Stimulated activated CD8-positive, alpha-beta memory T cell treated with anti-CD3 and anti-CD28 coated beads, Interleukin-12 subunit alpha, Interleukin-12 subunit beta, amount 100 ng/mL, for 1 hour (primary cell): Measurements from ENCODE around the gene NUP62.

Source experiments
- DNase-seq: peaks from one replicate; pipeline ENCODE4 v3.0.0-alpha.2; 2020; ENCODE audit warnings: low read depth

NUP62 gene

DNA sequence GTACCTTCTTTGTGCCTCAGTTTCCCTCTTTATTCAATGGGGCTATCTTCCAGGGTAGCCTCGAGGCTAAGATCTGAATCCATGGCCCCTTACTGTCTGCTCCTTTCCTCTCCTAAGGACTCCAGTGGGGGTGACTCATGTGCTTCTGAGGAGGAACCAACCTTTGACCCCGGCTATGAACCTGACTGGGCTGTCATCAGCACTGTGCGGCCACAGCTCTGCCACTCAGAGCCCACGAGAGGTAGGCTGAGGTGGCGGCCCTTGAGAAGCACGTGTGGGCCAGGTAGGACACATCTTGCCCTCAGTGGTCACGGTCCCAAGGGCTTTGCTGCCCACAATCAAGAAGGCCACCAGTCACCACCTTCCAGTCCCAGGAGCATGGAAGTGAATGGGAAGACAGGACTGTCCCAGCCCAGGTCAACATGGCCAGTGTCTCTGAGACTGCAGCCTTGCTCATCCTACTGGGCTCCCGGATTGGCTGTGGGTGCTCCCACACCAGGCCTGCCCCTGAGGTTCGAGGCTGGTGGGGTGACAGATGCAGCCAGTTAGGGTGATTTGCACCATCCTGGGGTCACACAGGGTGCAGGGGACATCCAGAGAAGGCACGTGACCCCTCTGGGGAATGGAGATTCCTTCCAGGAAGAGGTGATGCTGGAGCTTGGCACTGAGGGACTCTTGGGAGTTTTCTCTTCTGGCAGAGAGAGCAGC is 49.0 kb downstream of the NUP62 start:
- no peak for DNase-seq

DNA sequence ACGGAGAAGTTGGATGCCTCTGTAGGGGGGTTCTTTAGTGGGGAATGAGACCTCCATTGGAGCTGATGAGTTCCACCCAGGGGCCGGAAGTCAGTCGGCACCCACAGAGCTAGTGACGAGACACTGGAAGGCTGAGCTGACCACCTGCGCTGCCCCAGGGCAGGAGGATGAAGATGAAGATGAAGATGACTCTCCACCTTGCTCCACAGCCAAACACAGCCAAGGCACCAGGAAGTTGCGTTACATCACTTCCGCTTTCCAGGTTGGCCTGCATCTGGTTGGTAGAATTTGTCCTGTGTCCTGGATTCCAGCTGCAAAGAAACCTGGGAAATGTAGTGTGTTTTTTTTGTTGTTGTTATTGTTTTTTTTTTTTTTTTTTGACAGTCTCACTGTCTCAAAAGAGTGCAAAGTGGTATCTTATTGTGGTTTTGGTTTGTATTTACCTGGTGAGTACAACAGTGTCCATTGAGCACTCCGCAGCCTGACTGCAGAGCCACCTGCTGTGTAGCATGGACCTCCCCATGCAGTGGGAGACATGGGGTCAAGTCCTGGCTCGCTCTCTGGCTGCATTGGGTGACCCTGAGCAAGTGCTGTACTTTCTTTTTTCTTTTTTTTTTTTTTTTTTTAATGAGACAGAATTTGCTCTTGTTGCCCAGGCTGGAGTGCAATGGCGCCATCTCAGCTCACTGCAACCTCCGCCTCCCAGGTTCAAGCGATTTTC is 49.9 kb downstream of the NUP62 start:
- DNase-seq, result no peak

DNA sequence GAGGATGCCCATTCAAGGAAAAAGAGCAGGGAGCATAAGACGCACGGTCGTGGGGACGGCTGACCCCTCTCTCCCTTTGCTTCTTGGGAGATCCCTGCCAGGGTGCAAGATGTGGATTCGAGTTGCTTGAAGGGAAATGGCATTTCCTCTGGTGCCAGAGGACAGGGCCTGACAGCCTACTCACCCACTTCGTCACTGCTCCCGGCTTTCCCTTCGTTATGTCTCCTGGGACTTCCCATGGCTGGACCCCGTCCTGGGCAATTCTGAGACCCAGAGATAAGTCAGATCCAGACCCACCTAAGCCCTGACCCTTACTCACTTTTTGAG is 50.6 kb downstream of the NUP62 start:
- DNase-seq, result no peak

DNA sequence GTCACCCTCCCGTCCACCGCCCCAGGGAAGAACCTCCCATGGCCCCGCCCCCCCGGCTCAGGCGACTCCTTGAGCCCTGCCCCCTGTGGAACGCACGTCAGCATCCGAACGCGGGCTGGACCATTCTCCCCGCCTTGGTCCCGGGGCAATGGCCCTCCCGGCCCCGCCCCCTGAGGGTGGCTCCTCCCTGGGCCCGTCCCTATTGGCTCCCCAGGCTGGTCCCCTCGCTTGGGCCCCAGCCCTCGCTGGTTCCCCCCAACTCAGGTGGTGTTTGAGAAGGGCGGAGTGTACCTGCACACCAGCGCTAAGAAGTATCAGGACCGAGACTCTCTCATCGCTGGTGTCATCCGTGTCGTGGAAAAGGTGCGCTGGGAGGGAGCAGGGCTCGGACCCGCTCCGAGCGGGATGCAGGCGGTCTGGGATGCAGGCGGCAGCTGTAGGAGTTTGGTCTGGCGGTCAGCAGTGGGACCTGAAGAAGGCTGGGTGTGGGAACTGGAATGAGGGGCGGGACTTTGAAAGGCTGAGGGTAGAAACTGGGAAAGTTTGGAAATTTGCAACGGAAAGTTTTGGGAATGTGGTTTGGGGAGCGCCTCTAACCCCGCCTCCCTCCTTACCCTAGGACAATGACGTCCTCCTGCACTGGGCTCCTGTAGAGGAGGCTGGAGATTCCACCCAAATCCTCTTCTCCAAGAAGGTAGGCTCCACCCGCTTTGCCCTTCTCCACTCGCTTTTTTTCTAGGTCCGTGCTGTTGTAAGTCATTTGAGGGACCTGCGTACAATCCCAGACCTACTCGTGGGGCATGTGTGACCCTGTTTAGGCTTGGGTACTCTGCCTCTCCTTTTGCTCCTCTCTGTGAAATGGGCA is 51.2 kb downstream of the NUP62 start:
- DNase-seq, result peak; percentile 94

DNA sequence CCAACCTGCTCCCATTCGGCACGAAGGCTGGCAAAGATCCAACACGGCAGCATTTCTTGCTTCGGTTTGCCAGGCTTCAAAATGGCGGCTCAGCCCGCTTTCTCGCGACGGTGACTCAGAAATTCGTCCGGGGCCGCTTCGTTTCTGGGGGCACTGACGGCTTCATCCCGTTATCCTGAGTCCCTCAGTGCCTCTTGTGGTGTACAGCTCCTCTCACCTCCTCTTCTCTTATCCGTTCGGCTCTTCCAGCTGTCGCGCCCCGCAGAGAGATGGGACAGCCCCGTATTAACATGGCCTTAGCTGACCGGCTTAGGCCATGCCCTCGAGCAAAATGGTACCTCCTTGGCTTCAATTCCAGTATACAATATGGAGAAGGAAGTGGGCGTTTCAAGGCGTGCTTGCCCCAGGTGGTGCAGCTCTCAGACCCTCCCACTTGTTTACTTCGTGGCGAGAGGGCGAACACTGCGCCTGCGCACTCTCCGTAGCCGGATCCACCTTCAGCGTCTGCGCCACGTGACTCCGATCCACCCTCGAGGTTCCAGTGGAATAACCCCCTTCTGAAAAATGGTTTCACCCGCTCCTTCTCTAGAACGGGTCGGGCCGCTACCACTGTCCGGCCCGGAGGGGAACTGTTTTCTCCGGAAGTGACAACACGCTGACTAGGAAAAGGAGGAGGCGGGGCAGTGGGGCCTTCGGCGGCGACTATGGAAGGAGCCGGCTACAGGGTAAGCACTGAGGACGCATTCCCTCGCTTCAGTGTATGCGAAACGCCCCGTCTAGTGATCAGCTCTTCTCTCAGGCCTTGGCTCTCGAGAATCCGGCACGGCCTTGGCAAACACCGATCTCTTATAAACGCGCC is 52.1 kb downstream of the NUP62 start, which contains the start of the genes AKT1S1 and TBC1D17:
Gene AKT1S1 (minus strand): TSS at position 336 of the 859 bp plus-strand sequence. CDS start 4,060 bp downstream, outside the sequence.
Gene TBC1D17 (plus strand): TSS at position 683 of the 859 bp plus-strand sequence. CDS start 22 bp downstream, at position 705.
- DNase-seq, result peak; percentile 99

DNA sequence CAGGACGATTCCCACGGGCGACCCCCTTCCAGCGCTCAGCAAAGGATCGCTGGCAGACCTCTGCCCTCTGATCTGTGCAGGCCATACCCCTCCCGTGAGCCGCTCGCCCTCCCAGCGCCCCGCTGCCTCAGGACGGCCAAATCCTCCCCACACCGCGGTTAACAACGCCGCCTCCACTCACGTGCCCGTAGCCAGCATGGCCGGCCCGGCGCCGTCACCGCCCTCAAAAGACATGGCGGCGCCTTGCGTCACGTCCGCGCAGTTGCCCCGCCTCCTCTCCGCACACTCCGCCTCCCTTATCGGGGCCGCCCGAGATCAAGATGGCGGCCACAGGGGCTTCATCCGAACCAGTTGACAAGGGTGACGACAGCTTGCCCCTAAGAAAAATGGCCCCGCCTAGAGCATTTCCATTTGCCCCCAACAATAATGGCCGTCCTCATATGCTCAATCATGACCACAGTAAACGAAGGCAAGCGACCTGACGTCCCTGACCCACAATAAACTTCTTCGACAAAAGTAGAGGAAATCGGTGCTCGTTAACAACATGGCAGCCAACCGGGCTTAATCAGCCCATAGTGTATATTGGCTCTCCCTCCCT is 52.8 kb downstream of the NUP62 start:
- peak; percentile 94 for DNase-seq

DNA sequence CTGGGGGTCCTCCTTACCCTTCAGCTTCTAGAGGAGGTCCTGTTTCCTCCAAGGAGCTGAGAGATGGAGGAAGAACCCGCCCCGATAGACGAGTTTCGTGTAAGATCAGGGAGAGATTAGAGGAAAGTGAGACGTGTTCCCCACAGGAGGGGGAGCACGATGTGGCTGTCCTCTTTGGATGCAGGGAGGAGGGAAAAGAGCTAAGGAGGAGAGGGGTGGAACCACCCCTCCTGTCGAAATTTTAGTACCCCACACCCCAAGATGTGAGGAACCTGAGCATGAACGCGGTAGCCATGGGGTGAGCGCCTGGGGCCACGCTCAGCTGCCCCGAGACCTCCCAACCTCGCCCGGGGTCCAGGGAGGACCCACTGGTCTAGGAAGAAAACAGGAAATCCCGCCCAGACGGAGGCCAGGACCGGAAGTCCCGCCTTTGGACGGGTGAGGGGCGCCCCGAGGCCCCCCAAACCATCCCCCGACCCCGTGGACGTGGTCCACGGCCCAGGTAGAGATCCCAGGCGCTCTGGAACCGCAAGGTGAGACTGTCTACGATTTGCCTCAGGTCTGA is 53.4 kb downstream of the NUP62 start:
- peak; percentile 32 for DNase-seq

DNA sequence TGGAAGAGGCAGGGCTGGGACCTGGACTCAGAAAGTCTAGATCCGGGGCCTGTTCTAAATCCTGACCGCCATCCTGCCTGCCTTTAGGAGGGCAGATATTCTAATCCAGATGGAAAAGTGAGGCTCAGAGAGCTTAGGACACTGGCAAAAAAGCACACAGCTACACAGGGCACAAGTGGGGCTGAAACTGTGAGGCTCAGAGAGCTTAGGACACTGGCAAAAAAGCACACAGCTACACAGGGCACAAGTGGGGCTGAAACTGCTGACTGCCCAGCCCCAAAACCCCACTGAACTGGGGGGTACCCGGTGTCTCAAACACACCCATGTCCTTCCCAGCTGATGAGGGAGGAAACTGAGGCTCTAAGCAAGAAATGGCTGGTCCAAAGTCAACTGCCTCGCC is 54.1 kb downstream of the NUP62 start:
- DNase-seq, result no peak

DNA sequence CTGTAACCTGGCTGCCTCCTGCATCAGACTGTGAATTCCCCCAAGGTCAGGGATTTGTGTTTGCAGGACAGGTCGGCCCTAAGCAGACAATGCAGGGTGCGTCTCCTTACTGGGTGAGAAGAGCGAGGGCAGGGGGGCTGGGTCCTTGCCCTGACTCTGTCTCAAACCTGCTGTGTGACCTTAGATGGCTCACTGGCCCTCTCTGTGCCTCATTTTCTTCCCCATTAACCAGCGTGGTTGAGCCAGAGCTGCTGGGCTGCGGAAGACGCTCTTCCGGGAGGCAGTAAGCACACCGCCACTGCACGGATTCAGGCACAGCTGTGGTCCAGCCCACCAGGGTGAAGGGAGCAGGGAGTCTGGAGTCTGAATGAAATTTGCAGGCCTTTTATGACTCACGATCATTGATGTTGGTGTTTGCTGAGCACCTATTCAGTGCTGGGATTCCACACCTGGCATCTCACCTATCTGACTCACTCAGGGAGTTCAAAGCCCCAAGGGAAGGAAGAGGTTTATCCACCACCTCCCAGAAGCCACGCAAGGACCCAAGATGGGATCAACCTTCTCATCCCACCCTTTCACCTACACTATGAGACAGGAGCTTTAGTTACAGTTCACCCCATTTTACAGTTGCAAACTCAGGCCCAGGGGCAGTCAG is 54.7 kb downstream of the NUP62 start:
- no peak for DNase-seq

DNA sequence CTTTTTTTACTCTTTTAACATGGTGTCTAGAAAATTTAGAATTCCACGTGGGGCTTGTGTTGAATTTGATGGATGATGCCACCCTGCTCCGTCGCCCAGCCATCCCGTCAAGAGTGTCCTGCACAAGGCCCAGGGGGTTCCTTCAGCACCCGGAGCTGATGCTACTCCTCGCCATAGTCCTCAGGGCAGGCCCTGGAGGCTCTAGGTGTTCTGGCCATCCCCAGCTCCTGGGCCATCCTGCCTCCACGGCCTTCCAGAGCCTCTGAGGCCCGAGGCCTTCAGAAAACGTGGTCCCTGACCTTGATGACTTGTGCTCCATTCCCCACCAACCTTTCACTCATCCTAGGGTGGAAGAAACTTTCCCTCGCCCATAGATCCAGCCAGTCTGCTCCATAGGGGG is 55.5 kb downstream of the NUP62 start:
- DNase-seq, result no peak

DNA sequence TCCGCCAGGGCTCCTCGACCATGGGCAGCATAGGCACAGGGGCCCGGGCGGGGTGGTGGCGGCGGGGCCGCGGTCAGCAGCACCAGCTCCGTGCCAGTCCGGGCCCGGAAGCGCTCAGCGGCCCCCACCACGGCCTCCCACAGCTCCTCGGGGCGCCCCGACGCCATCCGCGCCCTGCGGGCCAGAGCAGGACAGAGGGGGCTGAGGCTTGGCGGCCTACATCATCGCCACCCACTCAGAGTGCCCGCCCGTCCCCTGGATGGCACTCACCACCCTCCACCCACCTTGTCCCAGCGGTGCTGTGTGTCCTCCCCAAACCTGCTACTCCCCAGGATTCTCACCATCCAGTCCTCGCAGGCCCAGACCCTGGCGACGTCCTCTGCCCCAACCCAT is 56.2 kb downstream of the NUP62 start:
- no peak for DNase-seq

DNA sequence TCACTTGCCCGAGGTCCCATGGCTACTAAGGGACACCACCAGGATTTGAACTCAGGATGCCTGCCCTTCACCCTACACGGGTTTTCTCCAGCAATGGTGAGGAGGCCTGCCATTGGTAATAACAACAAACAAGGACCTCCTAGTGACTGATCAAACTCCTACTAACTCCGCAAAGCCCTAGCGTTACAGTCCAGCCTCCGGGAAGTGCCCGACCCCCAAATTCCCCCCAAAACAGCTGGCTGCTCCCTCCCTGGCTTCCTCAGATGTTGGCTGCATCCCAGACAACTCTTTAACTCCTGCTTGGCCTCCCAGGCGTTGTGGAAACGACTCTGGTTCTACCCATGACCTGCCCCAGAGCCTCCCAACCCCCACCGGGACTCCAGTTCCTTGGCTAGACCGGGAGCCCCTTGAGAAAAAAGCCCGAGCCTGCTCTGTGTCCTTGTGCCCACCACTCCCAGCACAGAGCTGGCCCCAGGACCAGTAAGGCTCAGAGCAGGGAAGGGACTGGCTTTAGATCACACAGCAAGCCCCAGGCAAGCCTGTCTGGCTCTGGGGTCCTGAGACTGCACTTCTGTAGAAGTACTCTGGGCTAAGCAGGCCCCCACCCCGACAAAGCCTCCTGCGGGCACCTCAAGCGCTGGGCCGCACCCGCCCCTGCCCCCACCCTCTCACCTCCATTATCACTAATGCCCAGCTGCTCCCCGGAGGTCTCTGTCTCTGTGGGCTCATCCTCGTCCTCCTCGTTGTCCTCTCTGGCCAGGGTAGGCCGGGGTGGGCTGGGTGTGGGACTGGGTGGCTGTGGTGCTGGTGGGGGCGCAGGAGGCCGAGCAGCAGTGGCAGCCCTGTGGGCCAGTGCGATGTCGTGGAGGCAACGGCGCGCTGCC is 56.8 kb downstream of the NUP62 start:
- DNase-seq, result no peak

DNA sequence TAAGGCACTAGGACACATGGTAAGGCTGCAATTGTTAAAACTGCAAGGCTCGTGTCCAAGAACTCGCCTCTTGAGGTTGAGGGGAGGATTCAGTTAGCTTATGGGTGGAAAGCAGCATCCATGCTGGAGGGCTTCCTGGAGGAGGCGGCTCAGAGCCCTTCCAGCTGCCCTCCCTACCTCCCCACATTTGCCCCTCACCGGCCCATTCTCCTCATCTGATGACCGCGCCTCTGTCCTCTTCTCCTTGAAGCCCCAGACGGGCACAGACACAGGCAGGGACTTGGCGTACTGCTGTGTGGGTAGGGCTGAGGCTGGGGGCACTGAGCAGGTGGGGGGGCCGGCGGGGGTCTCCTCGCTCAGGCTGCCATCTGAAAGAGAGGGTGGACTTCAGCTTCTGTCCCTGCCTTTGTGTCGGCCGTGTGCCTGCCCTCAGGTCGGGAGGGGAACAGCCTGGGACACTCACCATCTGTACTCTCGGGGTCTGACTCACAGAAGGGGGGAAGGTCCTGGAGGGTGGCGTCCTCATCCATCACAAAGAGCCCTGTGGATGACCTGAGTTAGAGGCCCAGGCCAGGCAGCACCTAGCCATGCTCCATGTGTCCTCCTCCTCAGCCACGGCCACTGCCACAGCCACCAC is 57.8 kb downstream of the NUP62 start:
- no peak for DNase-seq

DNA sequence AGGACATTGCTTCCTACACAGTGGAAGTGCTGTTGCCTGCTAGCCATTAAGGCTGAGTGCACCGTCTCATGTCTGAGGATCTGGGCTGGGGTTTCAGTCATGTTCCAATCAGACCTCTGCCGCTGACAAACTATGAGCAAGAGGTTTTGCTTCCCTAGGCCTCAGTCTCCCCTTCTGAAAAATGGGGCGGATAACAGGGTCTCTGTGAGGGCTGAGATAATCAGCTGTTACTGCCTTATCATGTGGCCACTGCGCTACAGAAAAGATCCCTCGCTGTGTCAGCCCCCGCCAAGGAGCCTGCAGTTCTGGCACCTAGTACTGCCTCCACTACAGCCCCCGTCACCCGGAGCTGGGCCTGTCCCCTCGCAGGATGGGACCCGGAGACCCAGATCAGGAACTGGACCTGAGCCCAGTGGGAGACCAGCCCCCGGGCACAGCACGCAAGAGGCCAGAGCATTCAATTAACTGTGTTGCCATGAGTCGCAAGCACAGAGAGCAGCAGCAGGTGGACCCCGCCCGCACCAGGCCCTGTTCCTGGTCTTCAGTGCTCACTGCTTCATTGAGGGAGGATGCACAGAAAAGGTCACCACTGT is 58.9 kb downstream of the NUP62 start:
- DNase-seq, result no peak

DNA sequence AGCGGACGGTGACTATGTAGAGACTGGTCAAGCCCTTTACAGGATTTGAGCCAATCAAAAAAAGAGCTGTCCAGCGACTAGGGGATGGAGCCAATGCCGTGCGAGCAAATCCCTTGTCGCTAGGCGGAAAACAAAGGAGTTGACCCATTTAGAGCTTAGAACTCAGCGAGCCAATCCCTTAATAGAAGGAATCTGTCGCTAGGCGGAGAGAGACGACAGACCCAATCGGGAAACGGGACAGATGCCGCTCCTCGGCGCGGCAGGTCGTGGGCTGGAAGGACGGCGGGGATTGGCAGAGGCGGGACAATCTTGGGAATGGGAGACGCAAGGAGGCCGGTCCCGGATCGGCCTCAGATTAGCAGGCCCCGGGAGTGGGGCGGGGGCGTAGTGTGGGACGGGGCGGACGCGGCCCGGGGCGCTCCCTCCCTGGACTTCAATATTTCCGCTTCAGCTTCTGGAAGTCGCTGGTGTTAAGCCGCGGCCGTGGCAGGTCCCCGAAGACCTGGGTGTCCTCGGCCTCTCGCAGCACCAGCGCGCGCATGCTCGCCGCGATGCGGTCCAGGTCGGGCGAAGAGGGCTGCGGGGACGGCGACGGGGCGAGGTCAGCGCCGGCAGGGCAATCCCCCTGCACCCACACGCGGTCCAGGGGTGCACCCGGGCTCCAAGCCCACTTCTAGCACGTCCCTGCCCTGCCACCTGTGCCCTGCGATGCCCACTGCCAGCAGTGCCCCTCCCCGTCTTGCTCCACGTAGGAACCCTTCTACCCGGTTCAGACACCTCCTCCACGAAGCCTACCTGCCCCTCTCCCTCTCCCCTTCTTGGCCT is 59.6 kb downstream of the NUP62 start:
- peak; percentile 81 for DNase-seq

DNA sequence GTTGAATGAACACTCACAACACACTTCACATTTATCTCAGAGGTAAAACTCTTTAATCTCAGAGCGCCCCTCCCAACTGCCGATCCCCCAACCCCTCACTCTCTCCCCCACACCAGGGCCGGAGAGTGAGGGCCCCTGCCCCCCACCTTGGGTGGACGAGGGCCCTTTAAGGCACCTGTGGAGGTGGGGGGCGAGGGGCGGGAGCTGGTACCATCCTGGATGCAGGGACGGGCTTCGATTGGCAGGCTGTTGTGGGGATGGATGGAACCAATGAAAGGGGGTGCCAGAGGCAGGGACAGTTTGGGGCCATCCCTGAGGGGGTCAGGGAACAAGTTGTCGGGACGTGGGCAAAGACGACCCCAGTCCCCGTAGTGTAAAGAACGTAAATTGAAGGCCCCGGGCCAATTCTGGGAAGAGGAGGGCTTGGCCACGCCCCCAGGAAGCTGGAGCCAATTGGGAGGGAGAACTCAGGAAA is 60.3 kb downstream of the NUP62 start:
- no peak for DNase-seq
